ENCODE results near the gene CALCB. TPM values are rescaled to one million over a fixed set of nuclear protein-coding genes. Genes with fewer than 3 reads are reported as not detected.

Gene CALCB
- total and polyA plus RNA-seq, 2 donors from 2014 or later = 0.22 TPM; not detected in 1

DNA sequence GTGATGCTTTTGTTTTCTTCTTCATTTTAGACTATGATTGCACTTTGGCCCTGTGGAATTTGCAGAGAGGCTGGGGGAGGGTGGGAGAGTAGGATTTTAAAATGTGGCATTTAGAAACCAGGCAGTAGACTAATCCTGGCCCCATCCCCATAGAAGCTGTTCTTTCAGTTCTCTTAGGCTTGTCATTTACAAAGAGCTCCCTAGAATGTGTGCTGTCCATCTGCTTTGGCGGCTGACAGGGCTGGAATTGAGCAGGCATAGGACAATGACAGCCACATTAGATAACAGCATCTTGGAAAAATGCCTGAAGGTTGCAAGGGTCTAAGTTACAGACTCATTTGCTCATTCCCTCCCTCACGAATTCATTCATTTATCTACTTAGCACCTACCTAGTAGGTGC lies 51.1 kb downstream of the CALCB start:
- no peaks in the 10 kb centered on the region for H3K36me3 ChIP-seq (ENCODE audit: control insufficient read depth in 2 of 3, insufficient read depth in 3 of 3, low read length in 3 of 3)
- H3K27me3 ChIP-seq (ENCODE audit: control insufficient read depth, insufficient read depth, low read length) = no peaks in the 10 kb centered on the region
- H3K27ac ChIP-seq (ENCODE audit: low read depth in 2 of 2, low read length in 2 of 2) = no peak overlapping the region
- no peak for FAIRE-seq
- intact Hi-C loops (cut with DNase I) = no loop called here
- no peak overlapping the region for H3K4me3 ChIP-seq (ENCODE audit: low read length in 3 of 3)
- no peaks in the 10 kb centered on the region for H3K4me1 ChIP-seq (ENCODE audit: control insufficient read depth in 2 of 3, insufficient read depth in 2 of 3, low read depth in 1 of 3, low read length in 3 of 3)
- no peak for DNase-seq
- TF ChIP-seq, protein P1, sequence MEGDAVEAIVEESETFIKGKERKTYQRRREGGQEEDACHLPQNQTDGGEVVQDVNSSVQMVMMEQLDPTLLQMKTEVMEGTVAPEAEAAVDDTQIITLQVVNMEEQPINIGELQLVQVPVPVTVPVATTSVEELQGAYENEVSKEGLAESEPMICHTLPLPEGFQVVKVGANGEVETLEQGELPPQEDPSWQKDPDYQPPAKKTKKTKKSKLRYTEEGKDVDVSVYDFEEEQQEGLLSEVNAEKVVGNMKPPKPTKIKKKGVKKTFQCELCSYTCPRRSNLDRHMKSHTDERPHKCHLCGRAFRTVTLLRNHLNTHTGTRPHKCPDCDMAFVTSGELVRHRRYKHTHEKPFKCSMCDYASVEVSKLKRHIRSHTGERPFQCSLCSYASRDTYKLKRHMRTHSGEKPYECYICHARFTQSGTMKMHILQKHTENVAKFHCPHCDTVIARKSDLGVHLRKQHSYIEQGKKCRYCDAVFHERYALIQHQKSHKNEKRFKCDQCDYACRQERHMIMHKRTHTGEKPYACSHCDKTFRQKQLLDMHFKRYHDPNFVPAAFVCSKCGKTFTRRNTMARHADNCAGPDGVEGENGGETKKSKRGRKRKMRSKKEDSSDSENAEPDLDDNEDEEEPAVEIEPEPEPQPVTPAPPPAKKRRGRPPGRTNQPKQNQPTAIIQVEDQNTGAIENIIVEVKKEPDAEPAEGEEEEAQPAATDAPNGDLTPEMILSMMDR (IDR thresholded peaks at IDR 0.05; ENCODE audit: borderline replicate concordance, extremely low read depth, insufficient read depth) = no peak
- no peaks in the 10 kb centered on the region for H3K9me3 ChIP-seq (ENCODE audit: control insufficient read depth in 2 of 3, insufficient read depth in 1 of 3, low read length in 3 of 3)
- H3K9ac ChIP-seq (ENCODE audit: low read length in 3 of 3) = no peak overlapping the region

DNA sequence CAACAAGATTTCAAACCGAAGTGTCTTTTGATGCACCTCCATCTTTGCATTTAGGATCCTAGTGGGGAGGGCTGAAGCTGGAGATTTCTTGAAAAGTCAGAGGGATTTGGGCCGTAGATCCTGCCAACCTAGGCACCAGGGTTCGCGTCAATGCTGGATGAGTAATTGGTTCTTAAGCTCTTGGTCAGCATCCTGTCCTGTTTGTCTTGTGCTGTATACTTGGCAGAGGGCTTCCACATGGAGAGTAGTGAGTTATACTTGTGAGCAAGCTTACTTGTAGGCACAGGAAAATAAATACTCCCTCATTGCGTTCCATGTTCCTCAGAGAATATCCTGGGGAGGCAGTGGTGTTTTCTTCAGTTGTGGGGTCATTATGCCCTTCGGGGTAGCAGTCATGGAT lies 53.9 kb downstream of the CALCB start:
- DNase-seq (no peak), FAIRE-seq (no peak)
- H3K9ac ChIP-seq (ENCODE audit: low read length in 3 of 3) = no peak overlapping the region
- H3K27me3 ChIP-seq (ENCODE audit: control insufficient read depth, insufficient read depth, low read length) = no peaks in the 10 kb centered on the region
- TF ChIP-seq, protein P1 (IDR thresholded peaks at IDR 0.05; ENCODE audit: borderline replicate concordance, extremely low read depth, insufficient read depth) = no peak
- no peak overlapping the region for H3K4me3 ChIP-seq (ENCODE audit: low read length in 3 of 3)
- no peaks in the 10 kb centered on the region for H3K36me3 ChIP-seq (ENCODE audit: control insufficient read depth in 2 of 3, insufficient read depth in 3 of 3, low read length in 3 of 3)
- H3K27ac ChIP-seq (ENCODE audit: low read depth in 2 of 2, low read length in 2 of 2) = no peak overlapping the region
- H3K9me3 ChIP-seq (ENCODE audit: control insufficient read depth in 2 of 3, insufficient read depth in 1 of 3, low read length in 3 of 3) = no peaks in the 10 kb centered on the region
- no peaks in the 10 kb centered on the region for H3K4me1 ChIP-seq (ENCODE audit: control insufficient read depth in 2 of 3, insufficient read depth in 2 of 3, low read depth in 1 of 3, low read length in 3 of 3)
- intact Hi-C loops (cut with DNase I) = no loop called here

Other genes starting within 250 kb of the CALCB start
- gene CYP2R1, start 181.4 kb upstream of the CALCB start, total RNA-seq = 11.6 TPM
- 18.5 TPM for gene CYP2R1, start 181.4 kb upstream of the CALCB start, polyA plus RNA-seq (ENCODE audit: insufficient read depth, low read depth, low replicate concordance)
- gene CALCA, start 101.2 kb upstream of the CALCB start, total RNA-seq = not detected
- 29.8 TPM for gene CALCA, start 101.2 kb upstream of the CALCB start, polyA plus RNA-seq (ENCODE audit: insufficient read depth, low read depth, low replicate concordance)
- gene INSC, start 41.3 kb downstream of the CALCB start, total RNA-seq = 0.41 TPM
- gene INSC, start 41.3 kb downstream of the CALCB start, polyA plus RNA-seq (ENCODE audit: insufficient read depth, low read depth, low replicate concordance) = 1.3 TPM

All from kidney (tissue), 14 donors.